SK-N-SH (cell line): ENCODE results near the gene TRAPPC2L. TPM values are rescaled to one million over a fixed set of nuclear protein-coding genes. Genes with fewer than 3 reads are reported as not detected.
A peak's percentile ranks its signal among the peaks of the same experiment; 100 is the strongest.

Source experiments
- CTCF ChIA-PET: fragments of 300-600, 350-600 bp; formaldehyde crosslinking; extraction: SDS; loops from one replicate; lab custom pipeline; 2021; lab: Yijun Ruan, JAX
- POLR2A ChIA-PET: fragments of 350-600 bp; sonication (Branson Sonifier 250); formaldehyde crosslinking; extraction: SDS; loops from one replicate; lab custom pipeline; 2020; ENCODE audit warnings: antibody characterized with exemption, inconsistent platforms; lab: Yijun Ruan, JAX
- DNase-seq: peaks from one replicate; pipeline ENCODE4 v3.0.0; 2012
- H2AFZ ChIP-seq: fragments of 200-600 bp; sonication (generic); 2 replicates; pipeline ENCODE4 v1.8.1; 2016; ENCODE audit warnings: antibody characterized with exemption, mild to moderate bottlenecking, low read depth
- H3F3A ChIP-seq: fragments of 200-600 bp; sonication (generic); replicated peaks from 2 replicates; pipeline ENCODE3; 2016; ENCODE audit warnings: antibody characterized with exemption, mild to moderate bottlenecking; ENCODE audit not compliant: insufficient read depth
- H3K27ac ChIP-seq, 2 experiments: fragments of 200-500 bp in 1 of 2; fragments of 200-600 bp in 1 of 2; sonication (Bioruptor generic) in 1 of 2; sonication (generic), shearing (Covaris generic) in 1 of 2; 2 replicates each; pipeline versions ENCODE4 v1.5.1 to v1.6.1; 2014 to 2016; ENCODE audit warnings: low read depth in 2 of 2, inconsistent platforms in 1 of 2, low read length in 1 of 2, mild to moderate bottlenecking in 1 of 2, mixed read lengths in 1 of 2
- H3K27me3 ChIP-seq: fragments of 200-600 bp; sonication (generic), shearing (Covaris generic); 2 replicates; pipeline ENCODE4 v1.6.1; 2016; ENCODE audit warnings: mixed run types; ENCODE audit not compliant: insufficient read depth
- H3K36me3 ChIP-seq, 2 experiments: fragments of 200-500 bp in 1 of 2; fragments of 200-600 bp in 1 of 2; sonication (Bioruptor generic) in 1 of 2; sonication (generic) in 1 of 2; replicated peaks in 1 of 2; 2 replicates each; pipeline versions ENCODE3 to v1.5.1; 2014 to 2016; ENCODE audit warnings: low read length in 1 of 2, mild to moderate bottlenecking in 1 of 2; ENCODE audit not compliant: insufficient read depth in 2 of 2, control insufficient read depth in 1 of 2
- H3K4me1 ChIP-seq, 2 experiments: fragments of 200-500 bp in 1 of 2; fragments of 200-600 bp in 1 of 2; sonication (Bioruptor generic) in 1 of 2; sonication (generic), shearing (Covaris generic) in 1 of 2; 2 replicates each; pipeline versions ENCODE4 v1.5.1 to v1.6.1; 2014 to 2016; ENCODE audit warnings: low read depth in 1 of 2, low read length in 1 of 2, mixed run types in 1 of 2; ENCODE audit not compliant: insufficient read depth in 2 of 2, control insufficient read depth in 1 of 2
- H3K4me2 ChIP-seq: fragments of 200-600 bp; sonication (generic), shearing (Covaris generic); 2 replicates; pipeline ENCODE4 v1.6.1; 2017; ENCODE audit warnings: mixed run types
- H3K4me3 ChIP-seq, 2 experiments: fragments of 200-500 bp in 1 of 2; fragments of 200-600 bp in 1 of 2; sonication (Bioruptor generic) in 1 of 2; sonication (generic), shearing (Covaris generic) in 1 of 2; 2 replicates each; pipeline versions ENCODE4 v1.5.1 to v1.8.1; 2014 to 2016; ENCODE audit warnings: low read depth in 2 of 2, inconsistent platforms in 1 of 2, low read length in 1 of 2, mild to moderate bottlenecking in 1 of 2, mixed read lengths in 1 of 2, moderate library complexity in 1 of 2
- H3K79me2 ChIP-seq: fragments of 200-600 bp; sonication (generic); 2 replicates; pipeline ENCODE4 v1.8.1; 2017; ENCODE audit warnings: mild to moderate bottlenecking; ENCODE audit not compliant: insufficient read depth
- H3K9ac ChIP-seq: fragments of 200-600 bp; sonication (generic); 2 replicates; pipeline ENCODE4 v1.6.1; 2017; ENCODE audit warnings: mixed run types
- H3K9me2 ChIP-seq: fragments of 200-600 bp; sonication (generic); 2 replicates; pipeline ENCODE4 v1.6.1; 2017; ENCODE audit warnings: mixed run types
- H3K9me3 ChIP-seq: fragments of 200-600 bp; sonication (generic); 2 replicates; pipeline ENCODE4 v1.6.1; 2017; ENCODE audit warnings: mixed run types, mild to moderate bottlenecking, moderate library complexity
- H4K20me1 ChIP-seq: fragments of 200-600 bp; sonication (generic); 2 replicates; pipeline ENCODE4 v1.6.1; 2017; ENCODE audit warnings: mild to moderate bottlenecking, mixed run types; ENCODE audit not compliant: insufficient read depth
- FOSL2 ChIP-seq: IDR thresholded peaks from 2 replicates; pipeline ENCODE4 v1.4.0; 2012; ENCODE audit warnings: low read depth, mild to moderate bottlenecking, moderate library complexity, borderline replicate concordance
- FOXJ3 ChIP-seq: sonication (generic); formaldehyde crosslinking; IDR thresholded peaks from 2 replicates; pipeline ENCODE4 v1.5.1; 2020; ENCODE audit warnings: mild to moderate bottlenecking, missing genetic modification reagents
- FOXM1 ChIP-seq: IDR thresholded peaks from 2 replicates; pipeline ENCODE4 v1.4.0; 2012; ENCODE audit warnings: low read depth, mild to moderate bottlenecking
- MXI1 ChIP-seq: IDR thresholded peaks from 2 replicates; pipeline ENCODE4 v1.6.1; 2012; ENCODE audit warnings: mild to moderate bottlenecking, low read depth, low read length, improper control_type of control experiment
- PBX3 ChIP-seq: IDR thresholded peaks from 2 replicates; pipeline ENCODE4; 2012
- RXRA ChIP-seq: IDR thresholded peaks from 2 replicates; pipeline ENCODE4 v1.4.0; 2012; ENCODE audit warnings: low read depth, mild to moderate bottlenecking, borderline replicate concordance
- WGBS: methylation state at CpG from one replicate; pipeline ENCODE4 v1.1.6; 2017; ENCODE audit warnings: low lambda C conversion rate; 5-methylcytosine and 5-hydroxymethylcytosine counted together
- polyA plus RNA-seq, 3 experiments: library from polyadenylated mRNA; depleted of rRNA; stranded (reverse); fragments of >200 nt; gene quantifications; 2 replicates each; pipeline ENCODE4 v1.2.3, GENCODE V29; 2012

Gene TRAPPC2L
- polyA plus RNA-seq, 1 of the 3 experiments (the other 2 are of a cell fraction), result 73.9 TPM

GRCh38 chr16:88830258-88830657 is 26.7 kb upstream of the TRAPPC2L start:
- H3K27me3 ChIP-seq, result no peaks in the 10 kb centered on the region
- no peaks in the 10 kb centered on the region for H3K4me1 ChIP-seq
- ChIA-PET POLR2A (no interaction called here), CTCF (no interaction called here)
- no peak overlapping the region for H3K9ac ChIP-seq
- TF ChIP-seq FOSL2 (no peak), PBX3 (no peak)
- no peaks in the 10 kb centered on the region for H3K9me3 ChIP-seq
- no peak overlapping the region for H2AFZ ChIP-seq
- no peak for DNase-seq
- H3K4me2 ChIP-seq, result no peak overlapping the region
- no peaks in the 10 kb centered on the region for H3K9me2 ChIP-seq
- H3F3A ChIP-seq, result no peaks in the 10 kb centered on the region
- no peaks in the 10 kb centered on the region for H3K79me2 ChIP-seq
- H3K4me3 ChIP-seq, result no peak overlapping the region
- 78% methylated on average over 9 of the region's 11 CpGs for WGBS
- no peak overlapping the region for H3K27ac ChIP-seq
- H4K20me1 ChIP-seq, result no peaks in the 10 kb centered on the region
- peaks cover 0 to 9% of the 10 kb centered on the region in 2 experiments for H3K36me3 ChIP-seq

GRCh38 chr16:88830783-88831182 is 26.1 kb upstream of the TRAPPC2L start:
- no peak overlapping the region for H3K4me2 ChIP-seq
- H4K20me1 ChIP-seq, result no peaks in the 10 kb centered on the region
- H3K4me1 ChIP-seq, result no peaks in the 10 kb centered on the region
- POLR2A ChIA-PET, result no interaction called here
- no peaks in the 10 kb centered on the region for H3K79me2 ChIP-seq
- no peak overlapping the region for H2AFZ ChIP-seq
- no peak overlapping the region for H3K27ac ChIP-seq
- no peak for DNase-seq
- CTCF ChIA-PET, result no interaction called here
- WGBS, result 83% methylated on average over 10 of the region's 14 CpGs
- no peak overlapping the region for H3K4me3 ChIP-seq
- no peaks in the 10 kb centered on the region for H3K27me3 ChIP-seq
- no peak overlapping the region for H3K9ac ChIP-seq
- TF ChIP-seq FOXM1 (no peak), MXI1 (no peak), PBX3 (no peak), RXRA (no peak)
- H3K9me2 ChIP-seq, result no peaks in the 10 kb centered on the region
- H3K9me3 ChIP-seq, result no peaks in the 10 kb centered on the region
- H3K36me3 ChIP-seq, result peaks cover 0 to 12% of the 10 kb centered on the region in 2 experiments
- H3F3A ChIP-seq, result no peaks in the 10 kb centered on the region

- H2AFZ ChIP-seq, result no peak overlapping the region
- no peak for TF ChIP-seq FOXJ3 (CRISPR knock-in tag)
- TF ChIP-seq, all 33 proteins: peak for 0
- Histone ChIP-seq H3K36me3 (peaks cover 0 to 11% of the 10 kb centered on the region in 2 experiments), H3K9me3 (no peaks in the 10 kb centered on the region), H3K9ac (no peak overlapping the region), H4K20me1 (no peaks in the 10 kb centered on the region), H3K79me2 (no peaks in the 10 kb centered on the region), H3K4me2 (no peak overlapping the region), H3K9me2 (no peaks in the 10 kb centered on the region), H3F3A (no peaks in the 10 kb centered on the region), H3K4me1 (no peaks in the 10 kb centered on the region), H3K4me3 (no peak overlapping the region), H3K27me3 (no peaks in the 10 kb centered on the region), H3K27ac (no peak overlapping the region)
- ChIA-PET POLR2A (no interaction called here), CTCF (no interaction called here)
- 87% methylated on average over 6 of the region's 13 CpGs for WGBS
- DNase-seq, result peak; percentile 52
Observed at GRCh38 chr16:88831838-88832237, 25.1 kb upstream of the TRAPPC2L start.
